Aorta (tissue), 4 donors: ENCODE results near the gene RNASE1. TPM values are rescaled to one million over a fixed set of nuclear protein-coding genes. Genes with fewer than 3 reads are reported as not detected.

ENCODE experiments used
- polyA plus RNA-seq, 2 donors: library from polyadenylated mRNA; stranded (reverse); fragments of 200-250 nt; gene quantifications; one replicate each; pipeline ENCODE4 v1.2.3, GENCODE V29; 2013
- total RNA-seq, 2 donors: library from RNA; stranded (reverse); fragmentation: NEBNext Ultra II Directional; extraction: Animal tissue kit (Norgen Biotek cat#: 25700); gene quantifications; one replicate each; pipeline ENCODE4 v1.2.1, GENCODE V29; 2021
- donor health status: healthy with polysubstance abuse.
- donor health status: Bipolar disorder and iron deficiency.
- donor health status: DM: no; HTN: no; CAD: no.
- donor health status: DM: yes; HTN: yes; CAD: no.

The RNASE1 gene
- total and polyA plus RNA-seq, 4 donors, result 86.4 to 499 (median 288) TPM

Other genes with a start within 250 kb of the RNASE1 start
- gene RNASE9, start 241.8 kb downstream of the RNASE1 start, total RNA-seq, result not detected
- gene RNASE9, start 241.8 kb downstream of the RNASE1 start, polyA plus RNA-seq, result not detected
- not detected for gene RNASE11, start 214.8 kb downstream of the RNASE1 start, total RNA-seq
- gene RNASE11, start 214.8 kb downstream of the RNASE1 start, polyA plus RNA-seq, result not detected
- gene RNASE12, start 211.5 kb downstream of the RNASE1 start, total RNA-seq, result not detected
- not detected for gene RNASE12, start 211.5 kb downstream of the RNASE1 start, polyA plus RNA-seq
- not detected for gene OR6S1, start 161.2 kb downstream of the RNASE1 start, total RNA-seq
- not detected for gene OR6S1, start 161.2 kb downstream of the RNASE1 start, polyA plus RNA-seq
- 10 to 100 TPM; 37.4 to 71.8 TPM for gene RNASE4, start 118.3 kb downstream of the RNASE1 start, total RNA-seq
- gene RNASE4, start 118.3 kb downstream of the RNASE1 start, polyA plus RNA-seq, result 10 to 100 TPM; 39.3 to 85.1 TPM
- gene ANG, start 114.1 kb downstream of the RNASE1 start, total RNA-seq, result 10 to 100 TPM; 19.7 to 22.1 TPM
- 10 to 100 TPM; 20.8 to 30.3 TPM for gene ANG, start 114.1 kb downstream of the RNASE1 start, polyA plus RNA-seq
- gene EDDM3A, start 57.0 kb downstream of the RNASE1 start, total RNA-seq, result not detected
- gene EDDM3A, start 57.0 kb downstream of the RNASE1 start, polyA plus RNA-seq, result not detected
- gene EDDM3B, start 34.4 kb downstream of the RNASE1 start, total RNA-seq, result not detected
- gene EDDM3B, start 34.4 kb downstream of the RNASE1 start, polyA plus RNA-seq, result not detected
- 10 to 100 TPM; 14.8 to 18.8 TPM for gene RNASE6, start 21.6 kb downstream of the RNASE1 start, total RNA-seq
- 10 to 100 TPM in 1 of 2 donors, 1 to 10 TPM in 1; 4.8 to 21.8 TPM for gene RNASE6, start 21.6 kb downstream of the RNASE1 start, polyA plus RNA-seq
- gene RNASE3, start 88.5 kb upstream of the RNASE1 start, total RNA-seq, result under 1 TPM in 1 of 2 donors, not detected in 1; 0.57 TPM
- gene RNASE3, start 88.5 kb upstream of the RNASE1 start, polyA plus RNA-seq, result not detected
- 1 to 10 TPM; 4.5 to 5.8 TPM for gene RNASE2, start 152.6 kb upstream of the RNASE1 start, total RNA-seq
- gene RNASE2, start 152.6 kb upstream of the RNASE1 start, polyA plus RNA-seq, result 1 to 10 TPM; 2.8 to 3.3 TPM
- 10 to 100 TPM; 33.5 to 57.0 TPM for gene METTL17, start 187.1 kb upstream of the RNASE1 start, total RNA-seq
- gene METTL17, start 187.1 kb upstream of the RNASE1 start, polyA plus RNA-seq, result 10 to 100 TPM; 20.0 to 88.6 TPM
- not detected for gene SLC39A2, start 196.4 kb upstream of the RNASE1 start, total RNA-seq
- gene SLC39A2, start 196.4 kb upstream of the RNASE1 start, polyA plus RNA-seq, result not detected
- 100 to 1,000 TPM in 1 of 2 donors, 10 to 100 TPM in 1; 68.7 to 107 TPM for gene NDRG2, start 222.2 kb upstream of the RNASE1 start, total RNA-seq
- gene NDRG2, start 222.2 kb upstream of the RNASE1 start, polyA plus RNA-seq, result 100 to 1,000 TPM in 1 of 2 donors, 10 to 100 TPM in 1; 83.6 to 196 TPM
- gene TPPP2, start 227.4 kb upstream of the RNASE1 start, total RNA-seq, result not detected
- not detected for gene TPPP2, start 227.4 kb upstream of the RNASE1 start, polyA plus RNA-seq
- not detected for gene RNASE13, start 232.0 kb upstream of the RNASE1 start, total RNA-seq
- under 1 TPM in 1 of 2 donors, not detected in 1; 0.18 TPM for gene RNASE13, start 232.0 kb upstream of the RNASE1 start, polyA plus RNA-seq
- not detected for gene RNASE7, start 239.5 kb upstream of the RNASE1 start, total RNA-seq
- not detected for gene RNASE7, start 239.5 kb upstream of the RNASE1 start, polyA plus RNA-seq